Activated B cell treated with CpG ODN at 0.5 μM for 24 hours (primary cell): Measurements from ENCODE around the gene TIMM10. TPM values are rescaled to one million over a fixed set of nuclear protein-coding genes. Genes with fewer than 3 reads are reported as not detected.

ENCODE experiments used
- ATAC-seq: fragments of 200-7000 bp; cut with Tn5 transposase; one replicate; pipeline ENCODE4 v1.10.0; 2021; ENCODE audit warnings: low read depth, mild to moderate bottlenecking, moderate library complexity
- CTCF ChIA-PET: fragments of 350-600 bp; sonication (Branson Sonifier 250); formaldehyde crosslinking; loops from one replicate; lab custom pipeline; 2021; ENCODE audit warnings: antibody characterized with exemption; lab: Charles Lee
- POLR2A ChIA-PET: fragments of 350-600 bp; sonication (Branson Sonifier 250); formaldehyde crosslinking; loops from one replicate; lab custom pipeline; 2021; ENCODE audit warnings: antibody characterized with exemption; lab: Charles Lee
- DNase-seq: peaks from one replicate; pipeline ENCODE4 v3.0.0; 2022
- H3K27ac Mint-ChIP-seq: one replicate; pipeline ENCODE4 v1.8.0; 2020; ENCODE audit warnings: mixed read lengths
- H3K27me3 Mint-ChIP-seq: one replicate; pipeline ENCODE4 v1.8.0; 2021; ENCODE audit warnings: mixed read lengths
- H3K36me3 Mint-ChIP-seq: one replicate; pipeline ENCODE4 v1.8.0; 2021; ENCODE audit warnings: low read depth, mixed read lengths
- H3K4me1 Mint-ChIP-seq: one replicate; pipeline ENCODE4 v1.8.0; 2021; ENCODE audit warnings: mixed read lengths
- H3K4me3 Mint-ChIP-seq: one replicate; pipeline ENCODE4 v1.8.0; 2020; ENCODE audit warnings: mild to moderate bottlenecking, mixed read lengths
- H3K9me3 Mint-ChIP-seq: one replicate; pipeline ENCODE4 v1.8.0; 2020; ENCODE audit warnings: mixed read lengths
- intact Hi-C: fragments of 100-400 bp; cut with micrococcal nuclease; formaldehyde crosslinking; loops from one replicate; pipeline ENCODE4 v1.15.1; 2024
- total RNA-seq: library from RNA; stranded (reverse); gene quantifications from 2 replicates; pipeline ENCODE4 v1.2.3, GENCODE V29; 2022
- TF ChIP-seq, protein P1 (sequence below): fragments of 200-600 bp; IDR thresholded peaks from one replicate; pipeline ENCODE4 v1.8.0; 2022; ENCODE audit warnings: antibody characterized with exemption, mild to moderate bottlenecking

The TIMM10 gene
- total RNA-seq, 1 donor from 2014 or later, result 100 TPM

DNA sequence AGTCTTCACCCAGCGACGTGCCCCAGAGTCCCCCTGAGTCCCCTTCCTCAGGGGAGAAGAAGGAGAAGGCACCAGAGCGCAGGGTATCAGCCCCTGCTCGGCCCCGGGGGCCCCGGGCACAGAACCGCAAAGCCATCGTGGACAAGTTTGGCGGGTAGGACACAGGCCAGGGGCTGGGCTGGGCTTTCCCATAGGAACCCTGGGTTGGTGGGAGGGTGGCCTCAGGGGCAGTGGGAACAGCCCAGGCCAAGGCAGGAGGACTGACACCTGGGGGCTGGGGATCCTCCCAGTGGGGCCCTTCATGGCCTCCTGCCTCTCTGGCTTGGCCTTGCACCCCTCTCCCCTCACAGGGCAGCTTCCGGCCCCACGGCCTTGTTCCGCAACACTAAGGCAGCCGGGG lies 15.3 kb upstream of the TIMM10 start:
- no peak overlapping the region for H3K27ac Mint-ChIP-seq
- H3K4me3 Mint-ChIP-seq, result no peak overlapping the region
- H3K36me3 Mint-ChIP-seq, result peaks cover 23% of the 10 kb centered on the region
- TF ChIP-seq, protein P1, sequence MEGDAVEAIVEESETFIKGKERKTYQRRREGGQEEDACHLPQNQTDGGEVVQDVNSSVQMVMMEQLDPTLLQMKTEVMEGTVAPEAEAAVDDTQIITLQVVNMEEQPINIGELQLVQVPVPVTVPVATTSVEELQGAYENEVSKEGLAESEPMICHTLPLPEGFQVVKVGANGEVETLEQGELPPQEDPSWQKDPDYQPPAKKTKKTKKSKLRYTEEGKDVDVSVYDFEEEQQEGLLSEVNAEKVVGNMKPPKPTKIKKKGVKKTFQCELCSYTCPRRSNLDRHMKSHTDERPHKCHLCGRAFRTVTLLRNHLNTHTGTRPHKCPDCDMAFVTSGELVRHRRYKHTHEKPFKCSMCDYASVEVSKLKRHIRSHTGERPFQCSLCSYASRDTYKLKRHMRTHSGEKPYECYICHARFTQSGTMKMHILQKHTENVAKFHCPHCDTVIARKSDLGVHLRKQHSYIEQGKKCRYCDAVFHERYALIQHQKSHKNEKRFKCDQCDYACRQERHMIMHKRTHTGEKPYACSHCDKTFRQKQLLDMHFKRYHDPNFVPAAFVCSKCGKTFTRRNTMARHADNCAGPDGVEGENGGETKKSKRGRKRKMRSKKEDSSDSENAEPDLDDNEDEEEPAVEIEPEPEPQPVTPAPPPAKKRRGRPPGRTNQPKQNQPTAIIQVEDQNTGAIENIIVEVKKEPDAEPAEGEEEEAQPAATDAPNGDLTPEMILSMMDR, result no peak
- CTCF ChIA-PET, result interaction anchor here (2.8 kb wide), 1 partner anchor 22 kb away, joined by 9 read pairs; the partner anchor contains the start of gene UBE2L6
- ATAC-seq (no peak), DNase-seq (no peak)
- H3K9me3 Mint-ChIP-seq, result no peaks in the 10 kb centered on the region
- peaks cover 20% of the 10 kb centered on the region for H3K4me1 Mint-ChIP-seq
- no peaks in the 10 kb centered on the region for H3K27me3 Mint-ChIP-seq
- POLR2A ChIA-PET, result no interaction called here
- intact Hi-C loops, result no loop called here

DNA sequence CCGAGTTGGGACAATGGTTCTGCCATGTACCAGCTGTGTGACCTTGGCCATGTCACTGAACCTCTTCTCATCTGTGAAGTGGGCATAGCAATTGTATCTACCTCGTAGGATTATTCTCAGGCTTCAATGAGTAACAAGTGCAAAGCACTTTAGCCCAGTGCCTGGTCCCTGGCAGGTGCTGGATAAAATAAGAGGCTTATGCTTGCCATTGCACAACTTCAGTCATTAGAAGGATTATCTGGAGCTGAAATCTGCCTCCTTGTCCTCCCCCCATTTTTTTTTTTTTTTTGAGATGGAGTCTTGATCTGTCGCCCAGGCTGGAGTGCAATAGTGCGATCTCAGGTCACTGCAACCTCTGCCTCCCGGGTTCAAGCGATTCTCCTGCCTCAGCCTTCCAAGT lies 14.0 kb upstream of the TIMM10 start:
- no peak overlapping the region for H3K4me3 Mint-ChIP-seq
- POLR2A ChIA-PET, result interaction anchor here (0.6 kb wide), 1 partner anchor 37 kb away, joined by 3 read pairs; no protein-coding TSS in a partner anchor
- intact Hi-C loops, result no loop called here
- ATAC-seq, result no peak
- peaks cover 20% of the 10 kb centered on the region for H3K4me1 Mint-ChIP-seq
- no peak overlapping the region for H3K27ac Mint-ChIP-seq
- DNase-seq, result no peak
- peaks cover 12% of the 10 kb centered on the region for H3K36me3 Mint-ChIP-seq
- no peaks in the 10 kb centered on the region for H3K9me3 Mint-ChIP-seq
- TF ChIP-seq, protein P1, result no peak
- no peaks in the 10 kb centered on the region for H3K27me3 Mint-ChIP-seq
- CTCF ChIA-PET, result interaction anchor here (1.0 to 2.8 kb wide), 2 partner anchors 17 to 24 kb away, joined by 3 to 9 read pairs; partner anchors contain the start of gene UBE2L6

DNA sequence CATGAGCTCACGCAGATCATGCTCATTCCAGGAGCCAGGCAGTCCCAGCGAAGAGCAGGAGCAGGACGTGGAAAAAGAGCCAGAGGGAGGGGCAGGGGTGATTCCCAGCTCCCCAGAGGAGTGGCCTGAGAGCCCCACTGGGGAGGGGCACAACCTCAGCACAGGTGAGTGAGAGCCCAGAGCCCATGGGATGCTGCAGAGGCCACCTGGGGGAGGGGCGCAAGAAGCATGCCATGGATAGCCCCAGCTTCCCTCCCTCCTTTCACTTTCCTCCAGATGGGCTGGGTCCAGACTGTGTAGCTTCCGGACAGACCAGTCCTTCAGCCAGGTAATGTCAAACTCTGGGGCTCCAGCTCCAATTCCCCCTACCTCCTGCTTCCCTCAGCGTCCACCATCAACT lies 13.0 kb upstream of the TIMM10 start:
- H3K9me3 Mint-ChIP-seq, result no peaks in the 10 kb centered on the region
- TF ChIP-seq, protein P1, result no peak
- CTCF ChIA-PET, result no interaction called here
- H3K36me3 Mint-ChIP-seq, result peaks cover 7% of the 10 kb centered on the region
- H3K27ac Mint-ChIP-seq, result no peak overlapping the region
- H3K4me3 Mint-ChIP-seq, result no peak overlapping the region
- DNase-seq (no peak), ATAC-seq (no peak)
- POLR2A ChIA-PET, result no interaction called here
- H3K4me1 Mint-ChIP-seq, result peaks cover 18% of the 10 kb centered on the region
- no peaks in the 10 kb centered on the region for H3K27me3 Mint-ChIP-seq
- intact Hi-C loops, result no loop called here

DNA sequence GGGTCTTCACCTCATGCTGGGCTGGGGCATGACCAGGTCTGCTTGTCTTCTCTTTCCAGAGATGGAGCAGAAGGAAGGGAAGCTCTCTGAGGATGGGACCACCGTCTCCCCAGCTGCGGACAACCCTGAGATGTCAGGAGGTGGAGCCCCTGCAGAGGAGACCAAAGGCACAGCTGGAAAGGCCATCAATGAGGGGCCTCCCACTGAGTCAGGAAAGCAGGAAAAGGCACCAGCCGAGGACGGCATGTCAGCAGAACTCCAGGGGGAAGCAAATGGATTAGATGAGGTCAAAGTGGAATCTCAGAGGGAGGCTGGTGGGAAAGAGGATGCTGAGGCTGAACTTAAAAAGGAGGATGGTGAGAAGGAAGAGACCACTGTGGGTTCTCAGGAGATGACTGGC lies 12.0 kb upstream of the TIMM10 start:
- TF ChIP-seq, protein P1, result no peak
- Mint-ChIP-seq H3K36me3 (peaks cover under 1% of the 10 kb centered on the region), H3K4me1 (peaks cover 10% of the 10 kb centered on the region), H3K27ac (no peak overlapping the region), H3K9me3 (no peaks in the 10 kb centered on the region), H3K4me3 (no peak overlapping the region), H3K27me3 (no peaks in the 10 kb centered on the region)
- CTCF ChIA-PET, result no interaction called here
- ATAC-seq, result no peak
- DNase-seq, result no peak
- intact Hi-C loops, result no loop called here
- POLR2A ChIA-PET, result no interaction called here

DNA sequence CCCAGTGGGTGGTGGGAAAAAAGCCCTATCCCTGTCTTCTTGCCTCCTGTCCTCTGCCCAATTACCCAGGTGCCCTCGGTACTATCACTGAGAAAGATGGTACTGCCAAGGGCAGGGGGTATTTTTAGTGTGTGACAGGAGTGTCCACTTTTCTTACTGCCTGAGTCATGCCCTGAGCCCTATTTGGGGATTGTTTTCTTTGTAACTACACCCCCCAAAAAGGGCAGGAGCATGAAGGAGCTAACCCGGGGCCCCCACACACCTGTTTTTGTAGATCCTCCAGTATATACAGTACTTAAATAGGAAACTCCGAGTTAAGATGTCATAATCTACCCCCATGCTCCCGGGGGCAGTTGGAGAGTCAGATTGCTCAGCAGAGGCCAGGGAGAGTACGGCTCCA lies 10.6 kb upstream of the TIMM10 start:
- Mint-ChIP-seq H3K4me1 (no peaks in the 10 kb centered on the region), H3K36me3 (no peaks in the 10 kb centered on the region), H3K9me3 (no peaks in the 10 kb centered on the region), H3K27ac (no peak overlapping the region), H3K4me3 (no peak overlapping the region), H3K27me3 (no peaks in the 10 kb centered on the region)
- ATAC-seq (no peak), DNase-seq (no peak)
- ChIA-PET POLR2A (no interaction called here), CTCF (no interaction called here)
- intact Hi-C loops, result no loop called here
- TF ChIP-seq, protein P1, result no peak
